Stomach smooth muscle (tissue), 2 donors: ENCODE results near the gene HDAC2.
"Not testable (repeated sequence)": the region's sequence is repeated elsewhere in the genome, so short reads cannot be mapped to it uniquely, and the experiment has no call there.

Experiments
- H3K27ac ChIP-seq: one replicate; pipeline ENCODE4 v1.7.0; 2013; ENCODE audit warnings: mild to moderate bottlenecking, low read length, inconsistent platforms
- H3K27me3 ChIP-seq, 2 donors: one replicate each; pipeline ENCODE4 v1.7.0; 2013; ENCODE audit warnings: low read length in 2 of 2; ENCODE audit not compliant: insufficient read depth in 2 of 2, control insufficient read depth in 1 of 2
- H3K36me3 ChIP-seq, 2 donors: one replicate each; pipeline ENCODE4 v1.7.0; 2013; ENCODE audit warnings: low read length in 2 of 2; ENCODE audit not compliant: control insufficient read depth in 2 of 2, insufficient read depth in 2 of 2
- H3K4me1 ChIP-seq: one replicate; pipeline ENCODE4 v1.7.0; 2013; ENCODE audit warnings: low read length; ENCODE audit not compliant: control insufficient read depth, insufficient read depth
- H3K4me3 ChIP-seq, 2 donors: one replicate each; pipeline ENCODE4 v1.7.0; 2013; ENCODE audit warnings: low read length in 2 of 2
- H3K9ac ChIP-seq, 2 donors: one replicate each; pipeline ENCODE4 v1.7.0; 2013; ENCODE audit warnings: low read length in 2 of 2, mild to moderate bottlenecking in 1 of 2
- H3K9me3 ChIP-seq, 2 donors: one replicate each; pipeline ENCODE4 v1.7.0; 2013; ENCODE audit warnings: low read length in 2 of 2; ENCODE audit not compliant: control insufficient read depth in 2 of 2
- donor health status: healthy.
- donor health status: Pancreatic carcinoma.

HDAC2 gene

GRCh38 chr6:113939825-113940224, 31.1 kb downstream of the HDAC2 start:
- Histone ChIP-seq H3K9me3 (no peaks in the 10 kb centered on the region), H3K27me3 (no peaks in the 10 kb centered on the region), H3K27ac (no peak overlapping the region), H3K36me3 (peaks cover 0 to 18% of the 10 kb centered on the region in 2 donors), H3K9ac (no peak overlapping the region), H3K4me1 (no peaks in the 10 kb centered on the region), H3K4me3 (no peak overlapping the region)

GRCh38 chr6:113936093-113936934, 34.6 kb downstream of the HDAC2 start:
- Histone ChIP-seq H3K36me3 (peaks cover 0 to 12% of the 10 kb centered on the region in 2 donors), H3K4me1 (no peaks in the 10 kb centered on the region), H3K9me3 (no peaks in the 10 kb centered on the region), H3K27me3 (no peaks in the 10 kb centered on the region), H3K4me3 (no peak overlapping the region), H3K27ac (no peak overlapping the region), H3K9ac (no peak overlapping the region)

GRCh38 chr6:113934101-113934500, 36.8 kb downstream of the HDAC2 start:
- H3K4me1 ChIP-seq: no peaks in the 10 kb centered on the region
- no peaks in the 10 kb centered on the region for H3K27me3 ChIP-seq

GRCh38 chr6:113931907-113932306, 39.0 kb downstream of the HDAC2 start:
- not testable (repeated sequence) for H3K4me1 ChIP-seq, H3K9me3 ChIP-seq, H3K4me3 ChIP-seq, H3K27ac ChIP-seq, H3K27me3 ChIP-seq, H3K9ac ChIP-seq, H3K36me3 ChIP-seq

More at GRCh38 chr6:113934101-113934500, 36.8 kb downstream of the HDAC2 start:
- Histone ChIP-seq H3K27ac (no peak overlapping the region), H3K36me3 (peaks cover 0 to 4% of the 10 kb centered on the region in 2 donors), H3K4me3 (no peak overlapping the region), H3K9me3 (peaks cover 0 to 4% of the 10 kb centered on the region in 2 donors), H3K9ac (no peak overlapping the region)

GRCh38 chr6:113930183-113930582, 40.8 kb downstream of the HDAC2 start:
- H3K36me3 ChIP-seq: no peaks in the 10 kb centered on the region
- no peak overlapping the region for H3K27ac ChIP-seq
- peaks cover 0 to 4% of the 10 kb centered on the region in 2 donors for H3K9me3 ChIP-seq
- H3K4me1 ChIP-seq: no peaks in the 10 kb centered on the region
- no peak overlapping the region for H3K9ac ChIP-seq
- H3K4me3 ChIP-seq: no peak overlapping the region
- H3K27me3 ChIP-seq: no peaks in the 10 kb centered on the region

- H3K4me3 ChIP-seq: no peak overlapping the region
- no peaks in the 10 kb centered on the region for H3K4me1 ChIP-seq
- no peaks in the 10 kb centered on the region for H3K27me3 ChIP-seq
- H3K36me3 ChIP-seq: no peaks in the 10 kb centered on the region
- no peak overlapping the region for H3K9ac ChIP-seq
- peaks cover 0 to 4% of the 10 kb centered on the region in 2 donors for H3K9me3 ChIP-seq
- H3K27ac ChIP-seq: no peak overlapping the region
These were observed 43.9 kb downstream of the HDAC2 start for GRCh38 chr6:113927001-113927400.

GRCh38 chr6:113925378-113925777, 45.6 kb downstream of the HDAC2 start:
- H3K9me3 ChIP-seq: peaks cover 0 to 4% of the 10 kb centered on the region in 2 donors
- no peaks in the 10 kb centered on the region for H3K27me3 ChIP-seq
- no peaks in the 10 kb centered on the region for H3K4me1 ChIP-seq
- H3K36me3 ChIP-seq: no peaks in the 10 kb centered on the region
- no peak overlapping the region for H3K4me3 ChIP-seq
- H3K27ac ChIP-seq: no peak overlapping the region
- H3K9ac ChIP-seq: no peak overlapping the region

- Histone ChIP-seq H3K9ac (no peak overlapping the region), H3K27me3 (no peaks in the 10 kb centered on the region), H3K9me3 (peaks cover 0 to 2% of the 10 kb centered on the region in 2 donors), H3K36me3 (no peaks in the 10 kb centered on the region), H3K4me3 (no peak overlapping the region), H3K4me1 (no peaks in the 10 kb centered on the region), H3K27ac (no peak overlapping the region)
These were observed 46.6 kb downstream of the HDAC2 start for GRCh38 chr6:113924312-113924723.

GRCh38 chr6:113923526-113923925, 47.4 kb downstream of the HDAC2 start:
- H3K9ac ChIP-seq: no peak overlapping the region
- H3K27me3 ChIP-seq: no peaks in the 10 kb centered on the region
- H3K4me1 ChIP-seq: no peaks in the 10 kb centered on the region
- no peak overlapping the region for H3K4me3 ChIP-seq
- no peaks in the 10 kb centered on the region for H3K36me3 ChIP-seq
- H3K27ac ChIP-seq: no peak overlapping the region
- H3K9me3 ChIP-seq: no peaks in the 10 kb centered on the region

GRCh38 chr6:113921299-113921904, 49.5 kb downstream of the HDAC2 start:
- Histone ChIP-seq H3K4me1 (no peaks in the 10 kb centered on the region), H3K36me3 (no peaks in the 10 kb centered on the region), H3K9ac (no peak overlapping the region), H3K27me3 (no peaks in the 10 kb centered on the region), H3K27ac (no peak overlapping the region), H3K9me3 (no peaks in the 10 kb centered on the region), H3K4me3 (no peak overlapping the region)
